Ishikawa (cell line): ENCODE data around the gene ATP6V1F.

Experiments
- CEBPB ChIP-seq: IDR thresholded peaks from 2 replicates; pipeline ENCODE4 v1.6.1; 2012
- CREB1 ChIP-seq: IDR thresholded peaks from 2 replicates; pipeline ENCODE4 v1.6.1; 2012; ENCODE audit warnings: low read depth
- EGR1 ChIP-seq: IDR thresholded peaks from 2 replicates; pipeline ENCODE4 v1.6.1; 2012
- EP300 ChIP-seq: IDR thresholded peaks from 2 replicates; pipeline ENCODE4 v1.6.1; 2012; ENCODE audit warnings: borderline replicate concordance
- FOXM1 ChIP-seq: IDR thresholded peaks from 2 replicates; pipeline ENCODE4 v1.6.1; 2012; ENCODE audit warnings: low read depth, borderline replicate concordance
- MAX ChIP-seq: IDR thresholded peaks from 2 replicates; pipeline ENCODE4 v1.6.1; 2012
- NFIC ChIP-seq: IDR thresholded peaks from 2 replicates; pipeline ENCODE4 v1.6.1; 2012
- RAD21 ChIP-seq: IDR thresholded peaks from 2 replicates; pipeline ENCODE4 v1.6.1; 2012; ENCODE audit warnings: low read depth
- TAF1 ChIP-seq: IDR thresholded peaks from 2 replicates; pipeline ENCODE4 v1.6.1; 2012; ENCODE audit warnings: low read depth, mild to moderate bottlenecking
- TCF12 ChIP-seq: IDR thresholded peaks from 2 replicates; pipeline ENCODE4 v1.6.1; 2012; ENCODE audit warnings: low read depth
- TEAD4 ChIP-seq: IDR thresholded peaks from 2 replicates; pipeline ENCODE4 v1.6.1; 2012
- USF1 ChIP-seq: IDR thresholded peaks from 2 replicates; pipeline ENCODE4 v1.6.1; 2012
- YY1 ChIP-seq: IDR thresholded peaks from 2 replicates; pipeline ENCODE4 v1.6.1; 2012; ENCODE audit warnings: low read depth
- ZBTB7A ChIP-seq: IDR thresholded peaks from 2 replicates; pipeline ENCODE4 v1.6.1; 2012; ENCODE audit warnings: low read depth
- TF ChIP-seq, protein P1 (sequence below): IDR thresholded peaks from 2 replicates; pipeline ENCODE4 v1.6.1; 2012; ENCODE audit warnings: low read depth, mild to moderate bottlenecking

Gene ATP6V1F

GRCh38 chr7:128902761-128903585 lies 40.3 kb downstream of the ATP6V1F start:
- TF ChIP-seq CEBPB (no peak), TCF12 (no peak), ZBTB7A (no peak), TEAD4 (no peak), YY1 (no peak), EP300 (no peak), TAF1 (no peak), USF1 (no peak), NFIC (no peak), RAD21 (no peak), CREB1 (no peak), FOXM1 (no peak), MAX (no peak)

DNA sequence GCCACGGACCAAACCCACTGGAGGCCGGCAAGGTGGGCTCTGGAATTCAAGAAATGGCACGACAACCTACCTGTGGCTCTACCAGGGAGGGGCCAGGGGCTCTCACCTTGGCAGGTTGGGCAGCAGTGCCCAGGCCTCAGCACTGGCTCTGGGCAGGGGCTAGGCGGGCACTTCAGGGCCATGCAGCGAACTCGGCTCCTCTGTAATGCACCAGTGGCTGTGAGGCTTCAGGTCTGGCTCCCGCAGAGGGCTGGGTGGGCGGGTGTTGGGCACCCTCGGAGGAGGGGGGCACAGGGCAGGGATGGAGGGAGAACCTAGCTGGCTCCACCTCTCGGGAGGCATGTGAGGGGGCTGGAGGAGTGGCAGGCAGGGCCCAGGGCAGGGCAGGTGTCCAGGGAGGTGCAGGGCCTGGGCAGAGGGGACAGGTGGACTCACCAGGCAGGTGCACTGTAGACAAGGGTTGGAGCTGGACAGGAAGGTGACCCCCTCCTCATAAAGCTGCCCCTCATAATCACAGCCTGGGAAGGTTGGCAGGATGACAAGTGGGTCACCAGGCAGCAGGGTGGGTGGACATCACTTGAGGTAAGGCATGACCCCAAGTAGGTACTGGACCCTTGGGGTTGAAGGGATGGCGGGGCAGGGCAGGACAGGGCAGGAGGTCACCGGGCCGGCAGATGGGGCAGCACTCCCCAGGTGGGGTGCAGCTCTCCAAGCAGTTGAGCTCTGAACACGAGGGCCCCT lies 41.1 kb downstream of the ATP6V1F start:
- TF ChIP-seq EGR1 = no peak
- no peak for TF ChIP-seq EP300
- no peak for TF ChIP-seq NFIC
- TF ChIP-seq, protein P1, sequence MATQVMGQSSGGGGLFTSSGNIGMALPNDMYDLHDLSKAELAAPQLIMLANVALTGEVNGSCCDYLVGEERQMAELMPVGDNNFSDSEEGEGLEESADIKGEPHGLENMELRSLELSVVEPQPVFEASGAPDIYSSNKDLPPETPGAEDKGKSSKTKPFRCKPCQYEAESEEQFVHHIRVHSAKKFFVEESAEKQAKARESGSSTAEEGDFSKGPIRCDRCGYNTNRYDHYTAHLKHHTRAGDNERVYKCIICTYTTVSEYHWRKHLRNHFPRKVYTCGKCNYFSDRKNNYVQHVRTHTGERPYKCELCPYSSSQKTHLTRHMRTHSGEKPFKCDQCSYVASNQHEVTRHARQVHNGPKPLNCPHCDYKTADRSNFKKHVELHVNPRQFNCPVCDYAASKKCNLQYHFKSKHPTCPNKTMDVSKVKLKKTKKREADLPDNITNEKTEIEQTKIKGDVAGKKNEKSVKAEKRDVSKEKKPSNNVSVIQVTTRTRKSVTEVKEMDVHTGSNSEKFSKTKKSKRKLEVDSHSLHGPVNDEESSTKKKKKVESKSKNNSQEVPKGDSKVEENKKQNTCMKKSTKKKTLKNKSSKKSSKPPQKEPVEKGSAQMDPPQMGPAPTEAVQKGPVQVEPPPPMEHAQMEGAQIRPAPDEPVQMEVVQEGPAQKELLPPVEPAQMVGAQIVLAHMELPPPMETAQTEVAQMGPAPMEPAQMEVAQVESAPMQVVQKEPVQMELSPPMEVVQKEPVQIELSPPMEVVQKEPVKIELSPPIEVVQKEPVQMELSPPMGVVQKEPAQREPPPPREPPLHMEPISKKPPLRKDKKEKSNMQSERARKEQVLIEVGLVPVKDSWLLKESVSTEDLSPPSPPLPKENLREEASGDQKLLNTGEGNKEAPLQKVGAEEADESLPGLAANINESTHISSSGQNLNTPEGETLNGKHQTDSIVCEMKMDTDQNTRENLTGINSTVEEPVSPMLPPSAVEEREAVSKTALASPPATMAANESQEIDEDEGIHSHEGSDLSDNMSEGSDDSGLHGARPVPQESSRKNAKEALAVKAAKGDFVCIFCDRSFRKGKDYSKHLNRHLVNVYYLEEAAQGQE = no peak
- no peak for TF ChIP-seq FOXM1
- TF ChIP-seq MAX = no peak
- TF ChIP-seq TAF1 = no peak
- TF ChIP-seq RAD21 = no peak
- TF ChIP-seq TEAD4 = no peak
- no peak for TF ChIP-seq USF1
- TF ChIP-seq ZBTB7A = no peak
- no peak for TF ChIP-seq CREB1
- no peak for TF ChIP-seq YY1
- no peak for TF ChIP-seq CEBPB
- no peak for TF ChIP-seq TCF12

DNA sequence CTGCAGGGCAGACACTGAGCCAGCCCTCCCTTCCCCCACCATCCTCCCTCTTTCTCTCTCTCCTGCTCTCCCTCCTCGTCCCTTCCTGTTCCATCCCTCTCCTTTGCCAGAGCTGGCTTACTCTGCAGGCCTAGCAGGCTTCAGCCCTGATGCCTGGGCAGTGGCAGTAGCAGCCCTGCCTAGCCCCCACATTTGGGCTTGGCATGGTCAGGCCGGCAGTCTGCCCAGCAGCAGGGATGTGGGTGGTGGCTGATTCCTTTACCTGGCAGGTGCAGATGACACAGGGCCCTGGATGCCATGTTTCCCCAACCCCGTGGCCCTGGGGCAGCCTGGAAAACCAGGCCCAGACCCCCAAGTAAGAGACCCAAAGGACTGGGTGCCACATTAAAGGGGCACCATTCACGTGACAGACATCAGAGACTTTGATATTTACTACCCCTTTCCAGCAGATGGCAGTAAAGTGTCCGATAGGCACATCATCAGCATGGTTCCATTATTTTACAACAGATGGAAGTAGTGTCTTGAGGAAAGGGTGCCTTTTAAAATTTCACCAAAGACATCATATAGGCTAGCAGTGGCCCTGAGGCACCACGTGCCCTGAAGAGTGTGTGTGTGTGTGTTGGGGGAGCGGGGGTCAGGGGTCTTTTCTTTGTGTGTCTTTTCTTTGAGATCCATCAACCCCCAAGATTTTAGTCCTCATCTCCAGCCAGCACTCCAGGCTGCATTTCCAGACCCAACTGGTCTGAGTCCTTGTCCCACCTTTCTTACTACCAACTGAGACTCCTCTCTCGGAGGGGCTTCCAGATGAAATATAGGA lies 41.9 kb downstream of the ATP6V1F start:
- TF ChIP-seq USF1 (peak; percentile 79), RAD21 (peak; percentile 76), CREB1 (no peak)

DNA sequence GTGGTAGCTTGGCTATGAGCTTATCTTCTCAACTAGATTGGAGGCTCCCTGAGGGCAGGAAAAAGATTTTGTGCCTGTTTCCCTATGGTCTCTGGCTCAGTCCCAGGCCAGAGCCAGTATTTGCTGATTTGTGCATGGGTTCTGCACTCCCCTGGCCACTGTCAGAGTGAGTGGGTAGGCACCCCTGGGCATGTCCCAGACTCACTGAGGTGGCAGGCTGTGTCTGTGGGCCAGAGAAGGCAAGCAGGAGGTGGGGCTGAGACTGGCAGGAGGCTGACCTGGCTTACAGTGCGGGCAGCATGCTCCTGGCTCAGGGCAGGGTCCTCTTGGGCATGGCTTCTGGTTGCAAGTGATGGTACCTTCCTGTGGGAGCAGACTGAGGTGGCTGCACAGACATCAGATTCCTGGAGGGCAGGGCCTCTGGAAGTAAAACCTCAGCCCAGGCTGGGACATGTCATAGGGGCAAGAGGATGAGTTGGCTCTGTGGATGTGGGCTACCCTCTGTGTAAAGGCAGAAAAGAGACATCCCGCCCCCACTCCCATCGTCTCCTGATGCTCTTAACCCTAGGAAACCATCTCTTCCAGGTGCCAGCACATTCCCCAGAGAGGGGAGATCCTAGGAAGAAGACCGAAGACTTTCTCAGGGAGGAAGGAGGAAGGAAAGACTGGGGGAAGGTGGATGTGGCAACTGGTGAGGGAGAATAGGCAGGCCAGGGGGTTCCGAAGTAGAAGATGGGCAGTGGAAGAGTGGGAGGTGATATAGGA lies 43.5 kb downstream of the ATP6V1F start:
- no peak for TF ChIP-seq USF1
- no peak for TF ChIP-seq ZBTB7A
- TF ChIP-seq MAX = no peak
- TF ChIP-seq YY1 = no peak
- no peak for TF ChIP-seq RAD21

GRCh38 chr7:128906766-128907559 lies 44.3 kb downstream of the ATP6V1F start:
- TF ChIP-seq USF1 = no peak
- no peak for TF ChIP-seq FOXM1
- TF ChIP-seq TCF12 = no peak
